Neural cell (in vitro differentiated cells): Measurements from ENCODE around the gene ZNRF1. TPM values are rescaled to one million over a fixed set of nuclear protein-coding genes. Genes with fewer than 3 reads are reported as not detected.
A peak's percentile ranks its signal among the peaks of the same experiment; 100 is the strongest.

Experiments
- H2AFZ ChIP-seq: fragments of 200-600, 300-800 bp; sonication (generic), shearing (Covaris generic); 2 replicates; pipeline ENCODE4 v1.6.0; 2014; ENCODE audit warnings: low read depth, mild to moderate bottlenecking, antibody characterized with exemption, low read length, moderate library complexity
- H3F3A ChIP-seq: fragments of 200-600 bp; shearing (Covaris generic); 2 replicates; pipeline ENCODE4 v1.6.1; 2016; ENCODE audit warnings: mild to moderate bottlenecking, moderate library complexity, mixed read lengths, antibody characterized with exemption, low read length; ENCODE audit not compliant: insufficient read depth, poor library complexity, severe bottlenecking
- H3K27ac ChIP-seq: fragments of 200-600, 300-800 bp; sonication (generic), shearing (Covaris generic); 2 replicates; pipeline ENCODE4 v1.5.1; 2014; ENCODE audit warnings: mild to moderate bottlenecking, low read length, moderate library complexity
- H3K27me3 ChIP-seq: fragments of 300-800, 200-600 bp; sonication (generic), shearing (Covaris generic); 2 replicates; pipeline ENCODE4 v1.6.0; 2014; ENCODE audit warnings: mild to moderate bottlenecking, low read depth, low read length, moderate library complexity; ENCODE audit not compliant: insufficient read depth
- H3K36me3 ChIP-seq: fragments of 300-800, 200-600 bp; sonication (generic), shearing (Covaris generic); 2 replicates; pipeline ENCODE4 v1.5.1; 2014; ENCODE audit warnings: mild to moderate bottlenecking, antibody characterized with exemption, low read length, moderate library complexity; ENCODE audit not compliant: insufficient read depth
- H3K4me2 ChIP-seq: fragments of 300-800, 200-600 bp; sonication (generic), shearing (Covaris generic); 2 replicates; pipeline ENCODE4 v1.6.0; 2014; ENCODE audit warnings: mild to moderate bottlenecking, low read length
- H3K4me3 ChIP-seq: fragments of 300-800, 200-600 bp; sonication (generic), shearing (Covaris generic); 2 replicates; pipeline ENCODE4 v1.5.1; 2014; ENCODE audit warnings: mild to moderate bottlenecking, low read length, moderate library complexity
- H3K79me2 ChIP-seq: fragments of 200-600 bp; shearing (Covaris generic); replicated peaks from 2 replicates; pipeline ENCODE4 v1.6.0; 2014; ENCODE audit warnings: mild to moderate bottlenecking, low read length, moderate library complexity; ENCODE audit not compliant: insufficient read depth
- H3K9ac ChIP-seq: fragments of 300-800, 200-600 bp; sonication (generic), shearing (Covaris generic); 2 replicates; pipeline ENCODE4 v1.6.1; 2016; ENCODE audit warnings: mild to moderate bottlenecking, low read length, mixed read lengths
- H3K9me2 ChIP-seq: fragments of 200-600 bp; shearing (Covaris generic); 2 replicates; pipeline ENCODE4 v1.6.1; 2016; ENCODE audit warnings: mild to moderate bottlenecking, low read length, mixed read lengths; ENCODE audit not compliant: insufficient read depth
- H3K9me3 ChIP-seq: fragments of 200-600, 300-800 bp; sonication (generic), shearing (Covaris generic); 2 replicates; pipeline ENCODE4 v1.6.1; 2016; ENCODE audit warnings: mild to moderate bottlenecking, mixed run types, low read length, moderate library complexity, mixed read lengths
- H4K20me1 ChIP-seq: fragments of 200-600 bp; shearing (Covaris generic); 2 replicates; pipeline ENCODE4 v1.6.1; 2016; ENCODE audit warnings: mild to moderate bottlenecking, mixed run types; ENCODE audit not compliant: insufficient read depth
- CTCF ChIP-seq: fragments of 450-650 bp; IDR thresholded peaks from 2 replicates; pipeline ENCODE4 v1.5.1; 2014; ENCODE audit warnings: antibody characterized with exemption, mild to moderate bottlenecking, moderate library complexity; ENCODE audit not compliant: poor library complexity, severe bottlenecking
- EP300 ChIP-seq: fragments of 450-650 bp; conservative IDR thresholded peaks from 2 replicates; pipeline ENCODE4 v1.6.1; 2014; ENCODE audit warnings: antibody characterized with exemption, mild to moderate bottlenecking, moderate library complexity; ENCODE audit not compliant: poor library complexity, severe bottlenecking
- EZH2 ChIP-seq: fragments of 200-600, 300-800 bp; shearing (Covaris generic), sonication (generic); IDR thresholded peaks from 2 replicates; pipeline ENCODE4 v1.6.1; 2014; ENCODE audit warnings: antibody characterized with exemption, low read length, borderline replicate concordance, mild to moderate bottlenecking; ENCODE audit not compliant: insufficient read depth, poor library complexity, severe bottlenecking
- MXI1 ChIP-seq: fragments of 450-650 bp; conservative IDR thresholded peaks from 2 replicates; pipeline ENCODE4 v1.6.1; 2014; ENCODE audit warnings: antibody characterized with exemption, mild to moderate bottlenecking; ENCODE audit not compliant: poor library complexity, severe bottlenecking
- POLR2AphosphoS5 ChIP-seq: IDR thresholded peaks from 2 replicates; pipeline ENCODE4 v1.6.1; 2012
- RAD21 ChIP-seq: fragments of 450-650 bp; conservative IDR thresholded peaks from 2 replicates; pipeline ENCODE4 v1.6.1; 2014; ENCODE audit warnings: antibody characterized with exemption, mild to moderate bottlenecking, moderate library complexity
- REST ChIP-seq: IDR thresholded peaks from 2 replicates; pipeline ENCODE4 v1.6.1; 2012; ENCODE audit warnings: borderline replicate concordance
- SMC3 ChIP-seq: fragments of 450-650 bp; conservative IDR thresholded peaks from 2 replicates; pipeline ENCODE4 v1.6.1; 2014; ENCODE audit warnings: antibody characterized with exemption, mild to moderate bottlenecking, moderate library complexity; ENCODE audit not compliant: poor library complexity
- TAF1 ChIP-seq: IDR thresholded peaks from 2 replicates; pipeline ENCODE4 v1.6.1; 2012; ENCODE audit warnings: low read depth
- polyA plus RNA-seq: library from polyadenylated mRNA; depleted of rRNA; stranded (reverse); fragments of >200 nt; gene quantifications from 2 replicates; pipeline ENCODE4 v1.2.3, GENCODE V29; 2014

ZNRF1 gene
- polyA plus RNA-seq, 1 donor from 2014 or later: 31.6 TPM

GRCh38 chr16:75003931-75004330 lies 5.1 kb downstream of the ZNRF1 start:
- peaks cover 98% of the 10 kb centered on the region for H3K79me2 ChIP-seq
- H3K27me3 ChIP-seq: no peaks in the 10 kb centered on the region
- no peaks in the 10 kb centered on the region for H3K9me2 ChIP-seq
- peaks cover 11% of the 10 kb centered on the region for H3K36me3 ChIP-seq
- peaks cover 67% of the 10 kb centered on the region for H4K20me1 ChIP-seq
- H3K4me3 ChIP-seq: peak overlapping the region; percentile 98
- H2AFZ ChIP-seq: no peak overlapping the region
- no peaks in the 10 kb centered on the region for H3K9me3 ChIP-seq
- H3K4me2 ChIP-seq: no peak overlapping the region
- H3K27ac ChIP-seq: no peak overlapping the region
- H3F3A ChIP-seq: peaks cover 4% of the 10 kb centered on the region
- no peak overlapping the region for H3K9ac ChIP-seq
- no peak for TF ChIP-seq SMC3
- no peak for TF ChIP-seq RAD21
- TF ChIP-seq REST: no peak

- H3K9ac ChIP-seq: no peak overlapping the region
- no peak for TF ChIP-seq REST
- TF ChIP-seq SMC3: no peak
- no peak for TF ChIP-seq EP300
- TF ChIP-seq TAF1: no peak
- no peak for TF ChIP-seq EZH2
- TF ChIP-seq POLR2AphosphoS5: no peak
- TF ChIP-seq CTCF: no peak
- TF ChIP-seq RAD21: no peak
- no peak for TF ChIP-seq MXI1
- peaks cover 100% of the 10 kb centered on the region for H3K79me2 ChIP-seq
- H3F3A ChIP-seq: peaks cover 4% of the 10 kb centered on the region
- no peaks in the 10 kb centered on the region for H3K27me3 ChIP-seq
- H3K9me3 ChIP-seq: no peaks in the 10 kb centered on the region
- peaks cover 11% of the 10 kb centered on the region for H3K36me3 ChIP-seq
- peaks cover 67% of the 10 kb centered on the region for H4K20me1 ChIP-seq
- H3K4me3 ChIP-seq: no peak overlapping the region
- H2AFZ ChIP-seq: no peak overlapping the region
- H3K9me2 ChIP-seq: no peaks in the 10 kb centered on the region
- H3K4me2 ChIP-seq: no peak overlapping the region
- H3K27ac ChIP-seq: no peak overlapping the region
Measured at GRCh38 chr16:75004460-75004859, 5.6 kb downstream of the ZNRF1 start.
